GM19025 (cell line): Measurements from ENCODE around the gene CHD8.
"Not testable (repeated sequence)": the region's sequence is repeated elsewhere in the genome, so short reads cannot be mapped to it uniquely, and the experiment has no call there.

Source experiments
- ATAC-seq: cut with Tn5 transposase; IDR thresholded peaks from one replicate; pipeline ENCODE4 v1.9.1; 2021; ENCODE audit warnings: mild to moderate bottlenecking, low read depth, moderate library complexity; ENCODE audit not compliant: unreplicated experiment

The CHD8 gene

GRCh38 chr14:21455912-21456667, at the start of gene CHD8:
Gene CHD8, minus strand, starts transcription at chr14:21456123. Its CDS starts 24,480 bp downstream, at chr14:21431643.
- ATAC-seq, result peak; percentile 98

GRCh38 chr14:21505012-21505553, 49.2 kb upstream of the CHD8 start:
- peak; percentile 88 for ATAC-seq

- no peak for ATAC-seq
Measured at GRCh38 chr14:21503376-21503775, 47.5 kb upstream of the CHD8 start.

GRCh38 chr14:21501568-21501967, 45.6 kb upstream of the CHD8 start:
- no peak for ATAC-seq

DNA sequence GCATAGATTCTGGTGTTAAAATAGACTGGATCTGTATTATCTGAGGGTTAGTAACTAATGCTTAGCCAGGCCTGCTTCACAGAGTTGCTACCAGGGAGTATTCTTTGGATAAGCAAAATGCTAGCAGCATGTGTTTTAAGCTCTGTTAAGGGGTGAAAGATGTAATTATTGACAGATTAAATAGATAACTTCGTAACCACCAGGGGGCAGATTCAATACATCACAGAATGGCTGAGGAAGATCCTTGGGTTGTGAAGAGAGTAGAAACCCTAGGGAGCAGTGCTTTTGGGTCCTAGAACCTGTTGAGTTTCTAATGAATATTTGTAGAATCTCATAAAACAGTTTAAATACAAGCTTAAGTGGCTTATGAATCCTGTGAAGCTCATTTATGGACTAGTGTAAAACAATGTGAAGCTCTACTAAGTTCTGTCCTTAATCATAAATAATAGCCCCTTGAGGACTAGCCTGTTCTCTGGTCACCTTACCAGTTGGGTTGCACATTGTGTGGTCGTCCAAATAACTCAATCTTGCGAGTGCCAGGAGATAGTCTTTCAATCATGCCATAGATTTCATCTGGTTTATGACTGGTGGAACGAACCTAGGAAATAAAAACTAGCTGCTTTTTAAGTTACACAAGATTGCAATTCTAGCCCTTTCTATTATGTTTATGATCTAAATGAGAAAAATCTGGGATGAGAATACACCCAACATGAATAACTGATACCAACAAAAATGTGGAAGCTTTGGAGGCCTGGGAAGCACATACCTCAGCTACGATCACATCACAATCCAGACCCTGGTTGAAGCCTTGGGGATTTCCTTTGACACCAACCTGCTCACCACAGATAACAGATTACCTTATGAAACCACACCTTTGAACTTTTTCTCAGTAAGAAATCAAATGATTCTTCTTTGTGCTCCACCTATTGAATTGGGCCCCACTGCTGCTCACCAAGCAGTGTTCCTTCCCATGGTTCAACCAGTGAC, 42.9 kb upstream of the CHD8 start:
- no peak for ATAC-seq

DNA sequence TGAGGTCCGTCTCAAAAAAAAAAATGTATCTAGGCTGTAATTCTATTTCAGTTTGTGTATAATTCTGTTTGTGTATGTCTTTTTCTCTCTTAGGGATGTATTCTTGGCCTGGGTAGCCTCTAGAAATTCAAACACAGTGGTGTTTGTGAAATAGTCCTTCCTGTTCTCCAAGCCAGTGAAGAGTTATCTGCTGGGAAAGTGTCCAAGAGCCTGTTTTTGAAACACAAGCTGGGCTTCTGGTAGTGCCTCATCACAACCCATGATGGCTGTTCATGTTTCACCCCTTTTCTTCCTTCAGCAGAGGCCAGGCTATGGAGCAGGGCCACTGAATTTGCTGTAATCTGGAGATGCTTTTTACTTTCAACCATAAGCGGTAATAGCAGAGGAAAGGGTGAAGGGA, 40.5 kb upstream of the CHD8 start:
- no peak for ATAC-seq

DNA sequence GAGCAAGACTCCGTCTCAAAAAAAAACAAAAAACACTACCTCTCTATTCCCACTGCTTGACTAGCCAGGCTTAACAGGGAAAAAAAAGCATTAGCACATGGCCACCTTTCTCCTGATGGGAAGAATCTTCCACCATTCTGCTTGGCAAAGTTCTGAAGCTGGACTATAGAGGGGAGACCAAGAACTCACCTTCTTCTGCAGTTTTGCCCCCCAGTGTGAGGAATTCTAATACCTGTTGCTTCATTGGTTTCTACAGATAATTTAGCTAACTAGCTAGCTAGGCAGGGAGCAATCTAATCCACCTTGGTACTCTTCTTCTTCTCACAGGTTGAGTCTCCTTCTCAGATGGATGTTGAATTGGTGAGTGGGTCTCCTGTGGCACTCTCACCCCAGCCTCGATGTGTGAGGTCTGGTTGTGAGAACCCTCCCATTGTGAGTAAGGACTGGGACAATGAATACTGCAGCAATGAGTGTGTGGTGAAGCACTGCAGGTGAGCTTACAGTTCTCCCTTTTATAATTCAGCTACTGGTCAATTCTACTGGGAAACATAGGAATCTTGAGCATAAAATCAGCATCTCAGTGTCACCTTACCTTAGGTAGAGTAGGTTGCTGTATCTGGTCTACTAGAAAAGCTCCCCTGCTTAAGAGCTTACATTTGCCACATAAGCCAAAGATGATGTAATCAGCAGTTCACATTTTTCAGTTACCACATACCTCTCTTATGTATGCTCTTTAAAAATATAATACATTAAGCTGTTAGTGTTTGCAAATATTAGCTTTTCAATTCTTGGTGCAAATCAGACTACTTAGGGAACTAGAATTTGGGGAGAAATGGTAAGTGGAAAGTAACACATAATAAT, 39.2 kb upstream of the CHD8 start:
- ATAC-seq, result no peak

- no peak for ATAC-seq
Measured at GRCh38 chr14:21486640-21487087, 30.7 kb upstream of the CHD8 start.

GRCh38 chr14:21476925-21477681, 21.2 kb upstream of the CHD8 start, which contains the start of the genes RAB2B and TOX4:
Gene RAB2B, minus strand, starts transcription at chr14:21476959. Its CDS starts 87 bp downstream, at chr14:21476872.
Gene TOX4, plus strand, starts transcription at chr14:21477195. Its CDS starts 84 bp downstream, at chr14:21477279.
- peak; percentile 99 for ATAC-seq

DNA sequence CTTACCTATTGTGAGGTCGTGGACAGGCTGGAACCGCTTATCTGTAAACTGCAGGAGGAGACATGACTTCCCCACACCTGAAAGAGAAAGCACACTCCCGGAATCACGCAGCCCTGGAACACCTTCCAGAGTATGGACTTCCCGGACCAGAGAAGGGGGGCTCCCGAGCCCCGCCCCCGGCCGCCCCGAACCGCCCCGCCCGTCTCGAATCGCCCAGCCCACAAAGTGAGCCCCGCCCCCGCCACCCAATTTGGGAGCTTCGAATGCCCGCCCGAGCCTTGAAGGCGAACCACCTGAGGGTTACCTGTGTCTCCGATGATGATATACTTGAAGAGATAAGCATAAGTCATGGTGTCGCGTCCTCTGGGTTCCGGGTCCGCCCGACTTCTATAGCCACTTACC, 20.6 kb upstream of the CHD8 start:
- peak; percentile 22 for ATAC-seq

DNA sequence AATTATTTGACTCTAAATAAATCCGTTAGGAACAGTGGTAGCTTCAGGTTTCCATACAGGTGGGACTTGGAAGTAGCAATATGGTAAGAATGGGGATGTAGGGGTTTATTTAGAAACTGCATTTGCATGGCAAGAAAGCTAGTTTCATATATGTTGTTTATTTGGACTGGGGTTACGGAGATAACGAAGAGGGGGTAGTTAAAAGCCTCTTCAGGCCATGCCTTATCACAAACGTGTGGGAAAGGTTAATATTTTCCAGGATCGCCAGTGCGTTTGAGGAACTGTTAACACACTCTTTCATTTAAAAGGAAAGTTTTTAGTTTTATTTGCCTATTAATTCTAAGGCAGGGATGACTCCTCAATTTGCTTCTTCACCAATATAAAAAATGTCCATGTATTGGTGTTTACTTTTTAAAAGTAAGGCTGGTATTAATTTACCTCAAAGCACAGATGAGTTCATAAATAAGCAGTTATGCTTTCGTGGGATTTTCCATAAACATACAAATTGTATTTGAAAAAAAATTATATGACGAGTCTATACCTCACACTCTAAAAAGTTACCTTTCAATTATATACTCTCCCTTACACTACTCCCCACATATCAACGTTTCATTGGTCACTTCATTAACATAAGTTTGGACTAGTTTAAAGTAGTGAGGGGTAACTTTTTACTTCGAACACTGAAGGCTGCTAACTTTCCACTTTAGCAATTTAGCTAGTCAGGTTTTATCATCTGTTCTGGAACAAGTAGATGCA, 20.0 kb upstream of the CHD8 start:
- no peak for ATAC-seq

DNA sequence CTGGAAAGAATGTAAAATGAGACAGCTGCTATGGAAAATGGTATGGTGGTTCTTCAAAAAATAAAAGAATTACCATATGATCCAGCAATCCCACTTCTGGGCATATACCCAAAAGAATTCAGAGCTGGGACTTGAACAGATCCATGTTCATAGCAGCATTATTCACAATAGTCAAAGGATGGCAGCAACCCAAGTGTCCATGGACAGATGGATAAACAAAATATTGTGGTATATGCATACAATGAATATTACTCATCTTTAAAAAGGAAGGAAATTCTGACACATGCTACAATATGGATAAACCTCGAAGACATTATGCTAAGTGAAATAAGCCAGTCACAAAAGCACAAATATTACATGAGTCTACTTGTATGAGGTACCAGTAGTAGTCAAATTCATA, 11.7 kb upstream of the CHD8 start:
- ATAC-seq, result no peak

GRCh38 chr14:21455592-21455911, 371 bp downstream of the CHD8 start:
- peak; percentile 5 for ATAC-seq

DNA sequence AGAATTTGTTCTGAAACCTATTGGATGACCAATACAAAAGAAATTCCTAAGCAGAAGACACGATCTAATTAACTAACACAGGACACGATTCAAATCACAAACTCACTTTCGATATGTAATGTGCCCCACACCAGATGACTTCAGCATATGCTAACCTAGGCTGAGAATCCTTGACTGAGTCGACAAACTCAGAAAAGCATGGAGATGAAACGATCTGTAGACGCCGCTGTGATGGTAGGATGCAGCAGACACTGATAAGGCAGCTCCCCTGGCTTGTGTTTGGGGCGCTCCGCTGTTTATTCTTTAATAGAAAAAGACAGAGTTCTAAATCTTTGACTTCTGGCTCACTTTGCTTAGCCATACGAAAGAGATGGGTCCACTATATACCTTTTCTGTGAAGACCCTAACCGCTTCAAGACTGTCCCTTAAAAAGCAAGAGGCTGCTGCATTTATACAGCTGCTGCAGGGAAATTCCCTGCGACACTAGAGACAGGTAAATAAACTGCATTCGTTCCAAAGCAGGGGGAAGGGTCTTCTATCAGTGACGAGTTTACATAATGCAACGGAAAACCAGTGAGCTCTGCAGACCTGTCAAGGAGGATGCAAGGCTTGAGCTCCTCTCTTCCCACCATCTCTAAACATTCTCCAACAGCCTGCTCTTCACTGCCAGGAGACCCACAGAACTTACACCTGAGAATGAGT, 929 bp downstream of the CHD8 start:
- ATAC-seq, result no peak

DNA sequence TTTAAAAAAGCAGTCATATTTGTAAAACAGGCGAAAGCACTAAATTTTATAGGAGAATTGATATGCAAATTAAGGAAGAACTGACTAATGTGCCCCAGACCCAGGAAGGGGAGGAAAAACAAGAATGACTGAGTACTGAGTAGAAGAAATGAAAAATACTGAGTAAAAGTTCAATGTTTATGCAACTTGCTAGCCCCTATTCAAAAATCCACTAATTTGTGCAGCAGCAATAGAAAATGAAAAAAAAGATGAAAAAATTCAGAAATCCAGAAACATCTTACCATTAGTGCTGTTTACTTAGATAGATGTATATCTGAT, 6.1 kb downstream of the CHD8 start:
- ATAC-seq, result no peak

DNA sequence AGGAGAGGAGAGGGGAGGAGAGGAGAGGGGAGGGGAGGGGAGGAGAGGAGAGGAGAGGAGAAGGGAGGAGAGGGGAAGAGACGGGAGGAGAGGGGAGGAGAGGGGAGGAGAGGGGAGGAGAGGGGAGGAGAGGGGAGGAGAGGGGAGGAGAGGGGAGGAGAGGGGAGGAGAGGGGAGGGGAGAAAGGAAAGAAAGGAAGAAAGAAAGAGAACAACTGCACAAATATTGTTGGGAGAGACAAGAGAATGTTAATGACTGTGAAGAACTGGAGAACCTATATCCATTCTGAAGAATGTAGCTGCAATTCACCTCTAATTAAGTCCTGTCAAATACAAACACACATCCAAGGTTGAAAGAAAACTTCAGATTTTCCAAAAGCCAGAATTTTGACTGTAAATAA, 13.3 kb downstream of the CHD8 start:
- not testable (repeated sequence) for ATAC-seq

- ATAC-seq, result no peak
Measured at GRCh38 chr14:21440859-21441258, 15.1 kb downstream of the CHD8 start.
